ENCODE results near the gene ADAM12. TPM values are rescaled to one million over a fixed set of nuclear protein-coding genes. Genes with fewer than 3 reads are reported as not detected.

The ADAM12 gene
- total RNA-seq, 1 experiment from 2014 or later, result 0.24 TPM

DNA sequence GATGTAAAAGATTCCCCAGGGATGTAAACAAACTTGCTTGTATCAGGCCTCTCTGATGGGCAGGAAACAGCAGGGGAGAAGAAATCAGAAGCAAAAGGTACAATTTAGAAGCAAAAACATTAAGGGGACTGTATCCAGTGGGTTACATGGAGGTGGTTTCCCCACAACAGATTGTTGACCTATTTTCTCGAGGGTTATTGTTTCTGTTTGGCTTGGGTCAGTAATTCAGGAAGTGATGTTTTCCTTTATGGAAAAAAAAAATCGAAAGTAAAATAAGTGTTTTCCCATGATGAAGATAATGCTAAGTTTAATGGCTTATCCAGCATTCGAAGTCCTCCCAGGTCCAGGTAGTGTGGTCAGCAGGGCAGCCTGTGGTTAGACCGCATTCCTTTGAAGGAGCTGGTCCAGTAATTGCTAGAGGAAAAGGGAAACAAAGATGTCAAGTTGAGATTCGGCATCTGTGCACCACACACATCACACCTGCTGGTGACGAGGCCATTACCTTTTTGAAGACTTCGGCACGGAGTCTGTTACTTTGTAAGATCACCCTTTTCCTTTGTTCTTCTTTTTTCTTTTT, 37.3 kb upstream of the ADAM12 start:
- Histone ChIP-seq H3K14ac (ENCODE audit: insufficient read depth, low read length) (no peak overlapping the region), H3K9ac (ENCODE audit: extremely low read depth, insufficient read length, low read length) (no peak overlapping the region), H3K23ac (ENCODE audit: insufficient read length, low read depth, low read length) (no peak overlapping the region), H3K27me3 (ENCODE audit: insufficient read depth, low read length) (no peaks in the 10 kb centered on the region), H4K20me1 (ENCODE audit: control insufficient read depth, insufficient read depth, insufficient read length) (no peaks in the 10 kb centered on the region), H2AFZ (ENCODE audit: low read length) (no peak overlapping the region), H2BK120ac (ENCODE audit: low read depth, low read length, poor library complexity, severe bottlenecking) (no peak overlapping the region), H3K79me2 (ENCODE audit: insufficient read depth, low read length) (no peaks in the 10 kb centered on the region), H4K8ac (replicated peaks; ENCODE audit: insufficient read length, low read depth, low read length) (no peak overlapping the region), H3K4ac (ENCODE audit: low read depth, low read length) (no peak overlapping the region), H2BK12ac (ENCODE audit: insufficient read length, low read depth, low read length) (no peak overlapping the region), H3K9me3 (ENCODE audit: control insufficient read depth, low read depth, low read length) (peaks cover 9% of the 10 kb centered on the region), H3K18ac (ENCODE audit: insufficient read length, low read depth, low read length) (no peak overlapping the region), H3K4me2 (ENCODE audit: insufficient read depth, insufficient read length, low read length) (no peak overlapping the region), H3K27ac (ENCODE audit: insufficient read length, low read depth, low read length) (no peak overlapping the region), H2BK5ac (ENCODE audit: insufficient read length, low read length) (no peak overlapping the region), H3K79me1 (ENCODE audit: insufficient read depth, low read depth, low read length, poor library complexity, severe bottlenecking) (no peaks in the 10 kb centered on the region), H4K5ac (ENCODE audit: insufficient read length, low read depth, low read length) (no peak overlapping the region), H2AK5ac (ENCODE audit: insufficient read length, low read length) (no peak overlapping the region), H2BK20ac (ENCODE audit: low read depth, low read length, poor library complexity, severe bottlenecking) (no peak overlapping the region), H3T11ph (ENCODE audit: low read length) (no peak overlapping the region), H3K56ac (ENCODE audit: insufficient read length, low read depth, low read length) (no peak overlapping the region), H2BK15ac (ENCODE audit: low read depth, low read length) (no peak overlapping the region), H3K23me2 (ENCODE audit: insufficient read length, low read depth, low read length, poor library complexity, severe bottlenecking) (no peaks in the 10 kb centered on the region), H3K4me1 (ENCODE audit: insufficient read depth, low read length) (no peaks in the 10 kb centered on the region), H4K91ac (ENCODE audit: insufficient read length, low read depth, low read length) (no peak overlapping the region)
- H3K9me3 Mint-ChIP-seq, result peaks cover 11 to 12% of the 10 kb centered on the region in 2 experiments
- H3K36me3 Mint-ChIP-seq (ENCODE audit: insufficient read depth in 1 of 3, low read depth in 3 of 3), result peaks cover 6 to 12% (median 11%) of the 10 kb centered on the region in 3 experiments; a peak in 6 of 7 replicates
- H3K27ac Mint-ChIP-seq, result no peak overlapping the region
- peaks cover 10 to 11% of the 10 kb centered on the region in 2 experiments for H3K4me1 Mint-ChIP-seq
- H3K4me3 Mint-ChIP-seq, result no peak overlapping the region
- no CpG with 5 or more reads among the region's 8 CpGs for WGBS (ENCODE audit: extremely low coverage, insufficient read length, low lambda C conversion rate)
- DNase-seq, result no peak
- TF ChIP-seq, protein P1, sequence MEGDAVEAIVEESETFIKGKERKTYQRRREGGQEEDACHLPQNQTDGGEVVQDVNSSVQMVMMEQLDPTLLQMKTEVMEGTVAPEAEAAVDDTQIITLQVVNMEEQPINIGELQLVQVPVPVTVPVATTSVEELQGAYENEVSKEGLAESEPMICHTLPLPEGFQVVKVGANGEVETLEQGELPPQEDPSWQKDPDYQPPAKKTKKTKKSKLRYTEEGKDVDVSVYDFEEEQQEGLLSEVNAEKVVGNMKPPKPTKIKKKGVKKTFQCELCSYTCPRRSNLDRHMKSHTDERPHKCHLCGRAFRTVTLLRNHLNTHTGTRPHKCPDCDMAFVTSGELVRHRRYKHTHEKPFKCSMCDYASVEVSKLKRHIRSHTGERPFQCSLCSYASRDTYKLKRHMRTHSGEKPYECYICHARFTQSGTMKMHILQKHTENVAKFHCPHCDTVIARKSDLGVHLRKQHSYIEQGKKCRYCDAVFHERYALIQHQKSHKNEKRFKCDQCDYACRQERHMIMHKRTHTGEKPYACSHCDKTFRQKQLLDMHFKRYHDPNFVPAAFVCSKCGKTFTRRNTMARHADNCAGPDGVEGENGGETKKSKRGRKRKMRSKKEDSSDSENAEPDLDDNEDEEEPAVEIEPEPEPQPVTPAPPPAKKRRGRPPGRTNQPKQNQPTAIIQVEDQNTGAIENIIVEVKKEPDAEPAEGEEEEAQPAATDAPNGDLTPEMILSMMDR (conservative IDR thresholded peaks at IDR 0.05), result no peak
- peaks cover 16% of the 10 kb centered on the region for H3K27me3 Mint-ChIP-seq (ENCODE audit: low read depth)

All from H9 (cell line).